ENCODE results near the gene CPAMD8.

CPAMD8 gene

GRCh38 chr19:17026706-17027534 lies at the start of gene CPAMD8:
TSS of gene CPAMD8 (minus strand) at chr19:17026810. CDS start at chr19:17026642, 168 bp downstream.
- no peak for DNase-seq

- DNase-seq: peak; percentile 58
Observed at GRCh38 chr19:17075864-17076542, 49.4 kb upstream of the CPAMD8 start.

GRCh38 chr19:17075035-17075863 lies 48.6 kb upstream of the CPAMD8 start, which contains the start of the genes HAUS8 and MYO9B:
TSS of gene HAUS8 (minus strand) at chr19:17075452. CDS start at chr19:17075422, 30 bp downstream.
TSS of gene MYO9B (plus strand) at chr19:17075777. CDS start at chr19:17101718, 25,941 bp downstream.
- peak; percentile 94 for DNase-seq

- no peak for DNase-seq
Observed at GRCh38 chr19:17074634-17075034, 48.0 kb upstream of the CPAMD8 start.

GRCh38 chr19:17073869-17074633 lies 47.4 kb upstream of the CPAMD8 start:
- no peak for DNase-seq

- no peak for DNase-seq
Observed at GRCh38 chr19:17070912-17071311, 44.3 kb upstream of the CPAMD8 start.

GRCh38 chr19:17070421-17070820 lies 43.8 kb upstream of the CPAMD8 start:
- DNase-seq: no peak

- DNase-seq: no peak
Observed at GRCh38 chr19:17069193-17069592, 42.6 kb upstream of the CPAMD8 start.

GRCh38 chr19:17063428-17063827 lies 36.8 kb upstream of the CPAMD8 start:
- DNase-seq: no peak

GRCh38 chr19:17061691-17062090 lies 35.1 kb upstream of the CPAMD8 start:
- DNase-seq: no peak

- no peak for DNase-seq
Observed at GRCh38 chr19:17061205-17061604, 34.6 kb upstream of the CPAMD8 start.

GRCh38 chr19:17060802-17061201 lies 34.2 kb upstream of the CPAMD8 start:
- DNase-seq: no peak

GRCh38 chr19:17058236-17058635 lies 31.6 kb upstream of the CPAMD8 start:
- no peak for DNase-seq

- no peak for DNase-seq
Observed at GRCh38 chr19:17055636-17056035, 29.0 kb upstream of the CPAMD8 start.

- no peak for DNase-seq
Observed at GRCh38 chr19:17054746-17055145, 28.1 kb upstream of the CPAMD8 start.

GRCh38 chr19:17052439-17052838 lies 25.8 kb upstream of the CPAMD8 start:
- DNase-seq: no peak

GRCh38 chr19:17049711-17050280 lies 23.2 kb upstream of the CPAMD8 start:
- DNase-seq: no peak

- DNase-seq: no peak
Observed at GRCh38 chr19:17048885-17049453, 22.4 kb upstream of the CPAMD8 start.

GRCh38 chr19:17045907-17046502 lies 19.4 kb upstream of the CPAMD8 start:
- no peak for DNase-seq

- no peak for DNase-seq
Observed at GRCh38 chr19:17043744-17044143, 17.1 kb upstream of the CPAMD8 start.

GRCh38 chr19:17041976-17042375 lies 15.4 kb upstream of the CPAMD8 start:
- DNase-seq: no peak

Data from 8988T (cell line).